Measurements from ENCODE around the gene DHRS1.

DHRS1 gene

GRCh38 chr14:24311837-24312615 lies 12.4 kb upstream of the DHRS1 start:
- H3K27ac ChIP-seq = peak overlapping the region; percentile 98
- no peak for DNase-seq (ENCODE audit: low spot score)
- no peak for TF ChIP-seq CTCF (conservative IDR thresholded peaks at IDR 0.05; ENCODE audit: low read depth)
- CTCF ChIA-PET = interaction anchor here (1.0 to 1.7 kb wide), 2 partner anchors 48 to 124 kb away, joined by 3 to 4 read pairs; no protein-coding TSS in a partner anchor
- POLR2A ChIA-PET (ENCODE audit: low non-redundant PET) = no interaction called here

DNA sequence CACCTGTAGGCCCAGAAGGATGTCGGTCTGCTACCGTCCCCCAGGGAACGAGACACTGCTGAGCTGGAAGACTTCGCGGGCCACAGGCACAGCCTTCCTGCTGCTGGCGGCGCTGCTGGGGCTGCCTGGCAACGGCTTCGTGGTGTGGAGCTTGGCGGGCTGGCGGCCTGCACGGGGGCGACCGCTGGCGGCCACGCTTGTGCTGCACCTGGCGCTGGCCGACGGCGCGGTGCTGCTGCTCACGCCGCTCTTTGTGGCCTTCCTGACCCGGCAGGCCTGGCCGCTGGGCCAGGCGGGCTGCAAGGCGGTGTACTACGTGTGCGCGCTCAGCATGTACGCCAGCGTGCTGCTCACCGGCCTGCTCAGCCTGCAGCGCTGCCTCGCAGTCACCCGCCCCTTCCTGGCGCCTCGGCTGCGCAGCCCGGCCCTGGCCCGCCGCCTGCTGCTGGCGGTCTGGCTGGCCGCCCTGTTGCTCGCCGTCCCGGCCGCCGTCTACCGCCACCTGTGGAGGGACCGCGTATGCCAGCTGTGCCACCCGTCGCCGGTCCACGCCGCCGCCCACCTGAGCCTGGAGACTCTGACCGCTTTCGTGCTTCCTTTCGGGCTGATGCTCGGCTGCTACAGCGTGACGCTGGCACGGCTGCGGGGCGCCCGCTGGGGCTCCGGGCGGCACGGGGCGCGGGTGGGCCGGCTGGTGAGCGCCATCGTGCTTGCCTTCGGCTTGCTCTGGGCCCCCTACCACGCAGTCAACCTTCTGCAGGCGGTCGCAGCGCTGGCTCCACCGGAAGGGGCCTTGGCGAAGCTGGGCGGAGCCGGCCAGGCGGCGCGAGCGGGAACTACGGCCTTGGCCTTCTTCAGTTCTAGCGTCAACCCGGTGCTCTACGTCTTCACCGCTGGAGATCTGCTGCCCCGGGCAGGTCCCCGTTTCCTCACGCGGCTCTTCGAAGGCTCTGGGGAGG lies 11.3 kb upstream of the DHRS1 start, which contains the start of gene LTB4R:
Gene LTB4R (plus strand): TSS at position 857 of the 959 bp plus-strand sequence. CDS start 4,150 bp downstream, outside the sequence.
- POLR2A ChIA-PET (ENCODE audit: low non-redundant PET) = interaction anchor here (1.2 kb wide), 1 partner anchor 119 kb away, joined by 4 read pairs; the partner anchor contains the start of genes CBLN3 and KHNYN
- peak; percentile 70 for TF ChIP-seq CTCF (conservative IDR thresholded peaks at IDR 0.05; ENCODE audit: low read depth)
- H3K27ac ChIP-seq = peak within 1 kb of the TSS; percentile 98
- CTCF ChIA-PET = interaction anchor here (0.7 to 2.0 kb wide), 7 partner anchors 10 to 125 kb away, joined by 3 to 6 read pairs (median 4); partner anchors contain the start of gene TINF2
- DNase-seq (ENCODE audit: low spot score) = no peak

- ChIA-PET POLR2A (ENCODE audit: low non-redundant PET) (interaction anchor here (0.7 to 1.2 kb wide), 2 partner anchors 9 to 119 kb away, joined by 3 to 4 read pairs; partner anchors contain the start of genes CBLN3 and KHNYN), CTCF (interaction anchor here (0.7 to 2.8 kb wide), 6 partner anchors 10 to 126 kb away, joined by 3 to 11 read pairs (median 6); partner anchors contain the start of gene TINF2)
- peak overlapping the region; percentile 98 for H3K27ac ChIP-seq
- no peak for DNase-seq (ENCODE audit: low spot score)
- TF ChIP-seq CTCF (conservative IDR thresholded peaks at IDR 0.05; ENCODE audit: low read depth) = no peak
Measured at GRCh38 chr14:24310265-24310645, 10.7 kb upstream of the DHRS1 start.

GRCh38 chr14:24309538-24310264 lies 10.1 kb upstream of the DHRS1 start, which contains the start of gene LTB4R2:
Gene LTB4R2, plus strand, starts transcription at chr14:24310140. Its CDS starts 525 bp downstream, at chr14:24310665.
- peak; percentile 73 for DNase-seq (ENCODE audit: low spot score)
- TF ChIP-seq CTCF (conservative IDR thresholded peaks at IDR 0.05; ENCODE audit: low read depth) = no peak
- peak within 1 kb of the TSS; percentile 98 for H3K27ac ChIP-seq
- CTCF ChIA-PET = interaction anchor here (0.6 to 2.8 kb wide), 9 partner anchors 9 to 126 kb away, joined by 3 to 12 read pairs (median 6); partner anchors contain the start of gene TINF2
- POLR2A ChIA-PET (ENCODE audit: low non-redundant PET) = interaction anchor here (0.7 to 1.2 kb wide), 2 partner anchors 8 to 120 kb away, joined by 3 to 4 read pairs; partner anchors contain the start of genes CBLN3 and KHNYN

DNA sequence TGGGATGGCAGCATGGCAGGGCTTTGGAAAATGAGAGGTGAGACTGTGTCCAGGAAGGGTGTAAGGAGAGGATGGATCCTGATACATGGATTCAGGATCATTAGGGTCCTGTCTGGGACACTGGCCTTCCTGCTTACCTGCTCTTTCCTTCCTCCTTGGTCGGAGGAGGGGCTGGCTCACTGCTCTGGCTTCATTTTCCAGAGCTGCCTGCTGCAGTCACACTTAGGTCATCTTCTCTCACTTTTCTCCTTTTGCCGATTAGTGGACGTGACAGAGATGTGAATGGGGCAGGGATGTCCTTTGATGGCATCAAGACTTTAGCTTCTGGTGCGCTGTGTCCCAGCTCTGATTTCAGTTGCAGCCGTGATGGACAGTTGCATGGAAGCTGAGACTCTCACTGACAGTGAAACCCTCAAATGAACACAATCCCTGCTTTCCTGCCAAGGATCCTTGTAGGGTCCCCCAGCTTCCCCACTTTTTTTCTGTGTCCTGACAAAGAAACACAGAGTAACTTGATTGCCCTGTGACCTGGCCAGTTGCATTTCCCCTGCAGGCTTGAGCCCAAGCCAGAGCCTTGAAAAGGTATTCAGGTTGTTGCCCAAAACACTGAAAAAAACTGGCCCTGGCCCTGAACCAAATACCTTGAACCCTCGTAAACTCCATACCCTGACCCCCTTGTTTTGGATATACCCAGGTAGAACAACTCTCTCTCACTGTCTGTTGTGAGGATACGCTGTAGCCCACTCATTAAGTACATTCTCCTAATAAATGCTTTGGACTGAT lies 9.0 kb upstream of the DHRS1 start:
- peak overlapping the region; percentile 98 for H3K27ac ChIP-seq
- TF ChIP-seq CTCF (conservative IDR thresholded peaks at IDR 0.05; ENCODE audit: low read depth) = peak; percentile 67
- POLR2A ChIA-PET (ENCODE audit: low non-redundant PET) = interaction anchor here (0.7 to 0.9 kb wide), 2 partner anchors 66 to 77 kb away, joined by 3 read pairs; partner anchors contain the start of gene TINF2
- DNase-seq (ENCODE audit: low spot score) = no peak
- CTCF ChIA-PET = interaction anchor here (0.6 to 2.8 kb wide), 20 partner anchors 9 to 1161 kb away, joined by 3 to 14 read pairs (median 3); partner anchors contain the start of genes DHRS1, NOP9 and TINF2

Measured in RWPE1 (cell line).